ENCODE data around the gene ARID5A.
A peak's percentile ranks its signal among the peaks of the same experiment; 100 is the strongest.

ARID5A gene

DNA sequence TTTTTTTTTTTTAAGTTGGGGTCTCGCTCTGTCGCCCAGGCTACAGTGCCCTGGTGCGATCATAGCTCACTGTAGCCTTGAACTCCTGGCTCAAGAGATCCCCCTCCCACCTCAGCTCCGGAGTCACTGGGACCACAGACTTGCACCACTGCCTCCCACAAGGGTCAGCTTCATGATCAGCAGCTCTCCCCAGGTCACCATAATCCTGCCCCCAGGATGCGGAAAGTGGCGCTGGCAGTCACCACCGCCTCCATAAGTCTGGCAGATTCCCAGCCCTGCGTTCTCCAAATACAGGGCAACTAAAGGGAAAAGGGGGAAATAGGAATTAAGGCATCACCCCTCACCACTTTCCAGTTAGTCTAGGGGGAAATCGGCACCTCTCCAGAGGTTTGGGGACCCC is 5.2 kb upstream of the ARID5A start:
- no peak for TF ChIP-seq CTCF (IDR thresholded peaks at IDR 0.05; ENCODE audit: low read depth, low read length)
- no peak for DNase-seq (ENCODE audit: low read depth in 2 of 2)
- H3K4me3 ChIP-seq (replicated peaks in 1 of 2; ENCODE audit: low read depth in 2 of 2, low read length in 2 of 2) = no peak overlapping the region

- H3K4me3 ChIP-seq (replicated peaks in 1 of 2; ENCODE audit: low read depth in 2 of 2, low read length in 2 of 2) = peak overlapping the region in 1 of 2 donors; percentile 37
- TF ChIP-seq CTCF (IDR thresholded peaks at IDR 0.05; ENCODE audit: low read depth, low read length) = no peak
- peak; percentile 99 to 100 for DNase-seq (ENCODE audit: low read depth in 2 of 2)
These were observed 4.6 kb upstream of the ARID5A start for GRCh38 chr2:96531872-96532505.

DNA sequence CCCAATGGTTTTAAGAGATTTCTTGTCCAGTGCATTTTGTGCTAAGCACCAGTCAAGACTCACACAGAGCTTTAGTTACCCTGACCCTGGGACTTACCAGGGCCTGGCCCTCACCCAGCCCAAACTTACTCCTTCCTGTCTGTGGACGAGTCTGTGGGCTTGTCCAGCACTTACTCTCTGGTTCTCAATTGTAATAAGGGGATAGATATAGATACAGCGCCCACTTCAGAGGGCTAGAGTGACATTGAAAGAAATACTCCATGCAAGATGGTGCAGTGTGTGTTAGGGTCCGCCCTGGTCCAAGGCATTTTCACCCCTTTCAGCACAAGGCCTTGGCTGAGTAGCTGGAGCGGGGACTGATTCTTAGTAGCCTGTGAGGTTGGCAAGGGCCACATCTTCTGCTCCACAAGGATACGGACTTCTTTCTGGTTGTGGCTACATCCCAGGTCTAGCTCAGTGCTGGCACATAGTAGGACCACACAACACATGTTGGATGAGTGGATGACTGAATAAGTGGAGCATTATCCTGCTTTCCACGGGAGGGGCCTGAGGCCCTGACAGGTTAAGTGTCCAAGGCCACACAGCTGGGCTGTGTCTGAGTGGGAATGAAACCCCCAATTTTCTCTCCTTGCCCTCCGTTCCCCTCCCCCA is 3.8 kb upstream of the ARID5A start:
- no peak overlapping the region for H3K4me3 ChIP-seq (replicated peaks in 1 of 2; ENCODE audit: low read depth in 2 of 2, low read length in 2 of 2)
- no peak for DNase-seq (ENCODE audit: low read depth in 2 of 2)
- no peak for TF ChIP-seq CTCF (IDR thresholded peaks at IDR 0.05; ENCODE audit: low read depth, low read length)

- H3K4me3 ChIP-seq (replicated peaks in 1 of 2; ENCODE audit: low read depth in 2 of 2, low read length in 2 of 2) = no peak overlapping the region
- no peak for TF ChIP-seq CTCF (IDR thresholded peaks at IDR 0.05; ENCODE audit: low read depth, low read length)
- DNase-seq (ENCODE audit: low read depth in 2 of 2) = peak; percentile 80 to 96
These were observed 3.1 kb upstream of the ARID5A start for GRCh38 chr2:96533292-96534073.

DNA sequence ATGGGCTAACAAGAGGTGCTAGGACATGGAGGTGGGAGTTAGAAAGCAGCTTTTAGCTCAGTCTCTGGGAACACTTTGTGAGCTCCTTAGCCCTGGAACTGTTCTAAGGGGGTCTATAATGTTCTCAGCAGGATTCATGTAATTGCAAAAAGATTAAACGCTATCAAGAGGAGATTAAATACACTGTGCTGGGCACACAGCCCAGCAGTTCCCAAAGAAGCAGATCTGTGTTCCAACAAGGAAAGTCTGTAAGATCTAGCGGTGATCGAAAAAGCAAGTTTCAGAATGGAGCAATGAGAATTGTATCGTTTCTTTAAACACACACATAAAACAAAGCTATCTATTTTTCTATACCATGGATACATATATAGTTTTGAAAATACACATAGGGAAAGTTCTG is 2.4 kb upstream of the ARID5A start:
- TF ChIP-seq CTCF (IDR thresholded peaks at IDR 0.05; ENCODE audit: low read depth, low read length) = no peak
- DNase-seq (ENCODE audit: low read depth in 2 of 2) = peak in 1 of 2 donors; percentile 32
- no peak overlapping the region for H3K4me3 ChIP-seq (replicated peaks in 1 of 2; ENCODE audit: low read depth in 2 of 2, low read length in 2 of 2)

DNA sequence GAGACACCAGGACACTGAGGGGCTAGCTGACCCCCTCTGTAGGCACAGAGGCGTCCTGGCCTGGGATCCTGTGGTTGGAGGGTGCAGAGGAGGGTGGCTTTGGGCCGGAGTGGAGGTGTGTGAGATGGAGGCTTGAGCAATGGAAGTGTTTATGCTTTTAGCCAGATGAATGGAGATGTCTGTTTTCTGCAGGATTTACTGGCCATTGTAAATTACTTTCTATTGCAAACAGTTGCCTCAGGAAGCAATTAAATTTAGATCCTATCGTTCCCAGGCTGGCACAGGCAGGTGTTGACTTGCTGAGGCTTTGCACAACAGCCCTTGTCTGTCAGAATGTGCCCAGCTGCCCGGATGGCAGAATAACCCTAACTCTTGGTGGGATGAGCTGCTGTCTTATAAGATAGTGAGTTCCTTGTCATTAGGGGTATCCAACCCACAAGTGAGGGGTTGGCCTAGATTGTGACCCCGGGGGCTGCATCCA is 1.8 kb upstream of the ARID5A start:
- DNase-seq (ENCODE audit: low read depth in 2 of 2) = no peak
- H3K4me3 ChIP-seq (replicated peaks in 1 of 2; ENCODE audit: low read depth in 2 of 2, low read length in 2 of 2) = no peak overlapping the region
- no peak for TF ChIP-seq CTCF (IDR thresholded peaks at IDR 0.05; ENCODE audit: low read depth, low read length)

Measured in cardiac fibroblast (primary cell).